ENCODE results near the gene ATG7.
"Not testable (repeated sequence)": the region's sequence is repeated elsewhere in the genome, so short reads cannot be mapped to it uniquely, and the experiment has no call there.

Gene ATG7

GRCh38 chr3:11502413-11502812, 230.2 kb downstream of the ATG7 start:
- not testable (repeated sequence) for DNase-seq (ENCODE audit: low read depth in 3 of 3)

GRCh38 chr3:11507719-11508118, 235.5 kb downstream of the ATG7 start:
- no peak for DNase-seq (ENCODE audit: low read depth in 3 of 3)

GRCh38 chr3:11508346-11509172, 236.4 kb downstream of the ATG7 start:
- DNase-seq (ENCODE audit: low read depth in 3 of 3) = no peak

- DNase-seq (ENCODE audit: low read depth in 3 of 3) = no peak
Observed at GRCh38 chr3:11509173-11510000, 237.2 kb downstream of the ATG7 start.

GRCh38 chr3:11510001-11510340, 237.8 kb downstream of the ATG7 start:
- no peak for DNase-seq (ENCODE audit: low read depth in 3 of 3)

- no peak for DNase-seq (ENCODE audit: low read depth in 3 of 3)
Observed at GRCh38 chr3:11510356-11510755, 238.2 kb downstream of the ATG7 start.

- not testable (repeated sequence) for DNase-seq (ENCODE audit: low read depth in 3 of 3)
Observed at GRCh38 chr3:11511606-11512005, 239.4 kb downstream of the ATG7 start.

- not testable (repeated sequence) for DNase-seq (ENCODE audit: low read depth in 3 of 3)
Observed at GRCh38 chr3:11513125-11513816, 241.1 kb downstream of the ATG7 start.

- DNase-seq (ENCODE audit: low read depth in 3 of 3) = no peak
Observed at GRCh38 chr3:11513817-11514135, 241.6 kb downstream of the ATG7 start.

- DNase-seq (ENCODE audit: low read depth in 3 of 3) = no peak
Observed at GRCh38 chr3:11514191-11514821, 242.1 kb downstream of the ATG7 start.

GRCh38 chr3:11517601-11518000, 245.4 kb downstream of the ATG7 start:
- no peak for DNase-seq (ENCODE audit: low read depth in 3 of 3)

GRCh38 chr3:11521167-11521566, 249.0 kb downstream of the ATG7 start:
- DNase-seq (ENCODE audit: low read depth in 3 of 3) = no peak

- DNase-seq (ENCODE audit: low read depth in 3 of 3) = no peak
Observed at GRCh38 chr3:11522398-11522715, 250.2 kb downstream of the ATG7 start.

- no peak for DNase-seq (ENCODE audit: low read depth in 3 of 3)
Observed at GRCh38 chr3:11522953-11523571, 250.9 kb downstream of the ATG7 start.

- no peak for DNase-seq (ENCODE audit: low read depth in 3 of 3)
Observed at GRCh38 chr3:11523572-11524101, 251.4 kb downstream of the ATG7 start.

- DNase-seq (ENCODE audit: low read depth in 3 of 3) = not testable (repeated sequence)
Observed at GRCh38 chr3:11526121-11526520, 253.9 kb downstream of the ATG7 start.

GRCh38 chr3:11529281-11529680, 257.1 kb downstream of the ATG7 start:
- no peak for DNase-seq (ENCODE audit: low read depth in 3 of 3)

GRCh38 chr3:11530153-11530721, 258.0 kb downstream of the ATG7 start:
- no peak for DNase-seq (ENCODE audit: low read depth in 3 of 3)

- DNase-seq (ENCODE audit: low read depth in 3 of 3) = no peak
Observed at GRCh38 chr3:11532931-11533391, 260.8 kb downstream of the ATG7 start.

GRCh38 chr3:11534011-11534792, 262.0 kb downstream of the ATG7 start:
- DNase-seq (ENCODE audit: low read depth in 3 of 3) = no peak
